HG03521 (cell line): ENCODE data around the gene ACTL9.
"Not testable (repeated sequence)": the region's sequence is repeated elsewhere in the genome, so short reads cannot be mapped to it uniquely, and the experiment has no call there.

Experiments used
- ATAC-seq: cut with Tn5 transposase; IDR thresholded peaks from one replicate; pipeline ENCODE4 v1.9.1; 2021; ENCODE audit warnings: mild to moderate bottlenecking, moderate library complexity; ENCODE audit not compliant: unreplicated experiment

The ACTL9 gene

GRCh38 chr19:8698433-8699063 lies at the start of gene ACTL9:
Gene ACTL9 (minus strand): TSS chr19:8698795. CDS start chr19:8698701, 94 bp downstream.
- ATAC-seq, result no peak

GRCh38 chr19:8739291-8740065 lies 40.9 kb upstream of the ACTL9 start:
- not testable (repeated sequence) for ATAC-seq

- no peak for ATAC-seq
Measured at GRCh38 chr19:8738377-8738776, 39.8 kb upstream of the ACTL9 start.

GRCh38 chr19:8731428-8732169 lies 33.0 kb upstream of the ACTL9 start:
- ATAC-seq, result no peak

- no peak for ATAC-seq
Measured at GRCh38 chr19:8724276-8724675, 25.7 kb upstream of the ACTL9 start.

- no peak for ATAC-seq
Measured at GRCh38 chr19:8722032-8722431, 23.4 kb upstream of the ACTL9 start.

- ATAC-seq, result no peak
Measured at GRCh38 chr19:8721334-8721733, 22.7 kb upstream of the ACTL9 start, which contains the start of gene OR2Z1. Gene OR2Z1 (plus strand): TSS chr19:8721634. CDS start chr19:8731029, 9,395 bp downstream.

GRCh38 chr19:8710337-8710736 lies 11.7 kb upstream of the ACTL9 start:
- not testable (repeated sequence) for ATAC-seq

GRCh38 chr19:8705742-8706141 lies 7.1 kb upstream of the ACTL9 start:
- no peak for ATAC-seq

GRCh38 chr19:8705304-8705703 lies 6.7 kb upstream of the ACTL9 start:
- ATAC-seq, result not testable (repeated sequence)

GRCh38 chr19:8703223-8703622 lies 4.6 kb upstream of the ACTL9 start:
- no peak for ATAC-seq

- no peak for ATAC-seq
Measured at GRCh38 chr19:8702350-8702749, 3.8 kb upstream of the ACTL9 start.

- no peak for ATAC-seq
Measured at GRCh38 chr19:8700956-8701355, 2.4 kb upstream of the ACTL9 start.

GRCh38 chr19:8699908-8700307 lies 1.3 kb upstream of the ACTL9 start:
- no peak for ATAC-seq

GRCh38 chr19:8697671-8698432 lies 743 bp downstream of the ACTL9 start:
- ATAC-seq, result no peak

GRCh38 chr19:8696993-8697392 lies 1.6 kb downstream of the ACTL9 start:
- no peak for ATAC-seq

GRCh38 chr19:8695911-8696310 lies 2.7 kb downstream of the ACTL9 start:
- ATAC-seq, result no peak

GRCh38 chr19:8695501-8695900 lies 3.1 kb downstream of the ACTL9 start:
- ATAC-seq, result no peak

GRCh38 chr19:8690753-8691539 lies 7.6 kb downstream of the ACTL9 start:
- no peak for ATAC-seq

GRCh38 chr19:8688930-8689329 lies 9.7 kb downstream of the ACTL9 start:
- ATAC-seq, result no peak
